ENCODE results near the gene METTL9.

GRCh38 chr16:21628772-21629171 lies 29.4 kb downstream of the METTL9 start:
- TF ChIP-seq GATA2 (IDR thresholded peaks at IDR 0.05; ENCODE audit: low read depth, low read length) = no peak
- TF ChIP-seq GATA3 (IDR thresholded peaks at IDR 0.05; ENCODE audit: low read depth, low read length) = no peak

All from SH-SY5Y (cell line).